ENCODE measurements around the gene CASTOR1. TPM values are rescaled to one million over a fixed set of nuclear protein-coding genes. Genes with fewer than 3 reads are reported as not detected.

Gene CASTOR1
- total and polyA plus RNA-seq, 2 donors (not counting 3 experiments of a cell fraction or from before 2014, with no cell fraction given) = 8.1 to 26.8 TPM

DNA sequence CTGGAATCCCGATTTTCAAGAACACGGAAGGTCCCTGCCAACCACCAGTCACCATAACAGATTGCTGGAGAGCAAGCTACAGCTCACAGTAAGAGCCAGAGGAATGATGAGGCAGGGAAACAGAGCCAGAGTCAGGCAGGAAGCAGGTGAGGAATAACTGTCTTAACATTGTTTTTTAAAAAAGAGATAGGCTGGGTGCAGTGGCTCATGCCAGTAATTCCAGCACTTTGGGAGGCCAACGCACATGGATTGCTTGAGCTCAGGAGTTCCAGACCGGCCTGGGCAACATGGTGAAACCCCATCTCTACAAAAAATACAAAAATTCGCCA, 13.5 kb upstream of the CASTOR1 start:
- intact Hi-C loops (cut with micrococcal nuclease) (no loop called here), dilution Hi-C loops (cut with MboI; ENCODE audit: extremely low pct_ligation_motif_present, low sequenced_read_pairs) (no loop called here)
- Histone ChIP-seq H3K36me3 (ENCODE audit: control insufficient read depth in 2 of 2, extremely low read depth in 1 of 2, insufficient read depth in 2 of 2, low read length in 2 of 2) (peaks cover 0 to 6% of the 10 kb centered on the region in 2 experiments), H3K4me1 (ENCODE audit: control insufficient read depth, extremely low read depth, insufficient read depth, low read length) (peaks cover 36% of the 10 kb centered on the region), H3K9ac (replicated peaks; ENCODE audit: extremely low read depth, insufficient read depth, low read length) (no peak overlapping the region), H3K4me3 (replicated peaks in 1 of 3; ENCODE audit: insufficient read depth in 1 of 3, low read depth in 1 of 3, low read length in 3 of 3) (no peak overlapping the region), H3K27me3 (ENCODE audit: control insufficient read depth in 2 of 2, insufficient read depth in 2 of 2, low read length in 2 of 2) (no peaks in the 10 kb centered on the region), H3K79me2 (ENCODE audit: control insufficient read depth, insufficient read depth, low read length) (no peaks in the 10 kb centered on the region), H3K27ac (ENCODE audit: insufficient read depth, low read depth, low read length) (peak overlapping the region; percentile 10), H3K9me1 (replicated peaks; ENCODE audit: control insufficient read depth, extremely low read depth, insufficient read depth, low read length) (no peaks in the 10 kb centered on the region), H3K9me3 (replicated peaks; ENCODE audit: control insufficient read depth, insufficient read depth, low read length) (no peaks in the 10 kb centered on the region), H3K4me2 (ENCODE audit: insufficient read depth, low read length) (no peak overlapping the region), H4K20me1 (replicated peaks; ENCODE audit: control insufficient read depth, extremely low read depth, insufficient read depth, low read length) (no peaks in the 10 kb centered on the region), H2AFZ (ENCODE audit: low read depth, low read length) (peak overlapping the region; percentile 4)
- ChIA-PET POLR2A (no interaction called here), CTCF (interaction anchor here (0.7 to 6.2 kb wide), 5 partner anchors 11 to 40 kb away, joined by 3 to 39 read pairs (median 14); partner anchors contain the start of genes CASTOR1 and TBC1D10A)
- FAIRE-seq = no peak
- TF ChIP-seq POLR2A (IDR thresholded peaks at IDR 0.05; ENCODE audit: low read depth, low read length) = no peak
- no peak for TF ChIP-seq EZH2 (IDR thresholded peaks at IDR 0.05; ENCODE audit: borderline replicate concordance, low read depth, low read length, severe bottlenecking)
- TF ChIP-seq, protein P1, sequence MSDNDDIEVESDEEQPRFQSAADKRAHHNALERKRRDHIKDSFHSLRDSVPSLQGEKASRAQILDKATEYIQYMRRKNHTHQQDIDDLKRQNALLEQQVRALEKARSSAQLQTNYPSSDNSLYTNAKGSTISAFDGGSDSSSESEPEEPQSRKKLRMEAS (IDR thresholded peaks at IDR 0.05; ENCODE audit: insufficient read depth, insufficient read length) = no peak
- TF ChIP-seq FOS (IDR thresholded peaks at IDR 0.05; ENCODE audit: borderline replicate concordance, insufficient read depth, low read length) = no peak
- no peak for TF ChIP-seq POLR2AphosphoS5 (IDR thresholded peaks at IDR 0.05; ENCODE audit: insufficient read depth, low read depth, low read length)
- TF ChIP-seq, protein P2, sequence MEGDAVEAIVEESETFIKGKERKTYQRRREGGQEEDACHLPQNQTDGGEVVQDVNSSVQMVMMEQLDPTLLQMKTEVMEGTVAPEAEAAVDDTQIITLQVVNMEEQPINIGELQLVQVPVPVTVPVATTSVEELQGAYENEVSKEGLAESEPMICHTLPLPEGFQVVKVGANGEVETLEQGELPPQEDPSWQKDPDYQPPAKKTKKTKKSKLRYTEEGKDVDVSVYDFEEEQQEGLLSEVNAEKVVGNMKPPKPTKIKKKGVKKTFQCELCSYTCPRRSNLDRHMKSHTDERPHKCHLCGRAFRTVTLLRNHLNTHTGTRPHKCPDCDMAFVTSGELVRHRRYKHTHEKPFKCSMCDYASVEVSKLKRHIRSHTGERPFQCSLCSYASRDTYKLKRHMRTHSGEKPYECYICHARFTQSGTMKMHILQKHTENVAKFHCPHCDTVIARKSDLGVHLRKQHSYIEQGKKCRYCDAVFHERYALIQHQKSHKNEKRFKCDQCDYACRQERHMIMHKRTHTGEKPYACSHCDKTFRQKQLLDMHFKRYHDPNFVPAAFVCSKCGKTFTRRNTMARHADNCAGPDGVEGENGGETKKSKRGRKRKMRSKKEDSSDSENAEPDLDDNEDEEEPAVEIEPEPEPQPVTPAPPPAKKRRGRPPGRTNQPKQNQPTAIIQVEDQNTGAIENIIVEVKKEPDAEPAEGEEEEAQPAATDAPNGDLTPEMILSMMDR (IDR thresholded peaks at IDR 0.05; ENCODE audit: extremely low read depth in 1 of 2, insufficient read depth in 1 of 2, low read depth in 1 of 2, low read length in 2 of 2) = no peak
- BruUV-seq (replicated peaks) = no TSS peak
- no peak for DNase-seq (ENCODE audit: low read depth, low spot score)

Data from endothelial cell of umbilical vein (primary cell).